ENCODE data around the gene EGR1.

The EGR1 gene

GRCh38 chr5:138498376-138498775 is 33.1 kb downstream of the EGR1 start:
- no peak for TF ChIP-seq CTCF (IDR thresholded peaks at IDR 0.05)

GRCh38 chr5:138502121-138502520 is 36.8 kb downstream of the EGR1 start:
- no peak for TF ChIP-seq CTCF (IDR thresholded peaks at IDR 0.05)

GRCh38 chr5:138502521-138502920 is 37.2 kb downstream of the EGR1 start:
- no peak for TF ChIP-seq CTCF (IDR thresholded peaks at IDR 0.05)

- TF ChIP-seq CTCF (IDR thresholded peaks at IDR 0.05) = peak; percentile 81
These were observed 38.4 kb downstream of the EGR1 start for GRCh38 chr5:138503487-138504270.

GRCh38 chr5:138504799-138505198 is 39.5 kb downstream of the EGR1 start:
- no peak for TF ChIP-seq CTCF (IDR thresholded peaks at IDR 0.05)

GRCh38 chr5:138506370-138507306 is 41.4 kb downstream of the EGR1 start:
- TF ChIP-seq CTCF (IDR thresholded peaks at IDR 0.05) = no peak

- no peak for TF ChIP-seq CTCF (IDR thresholded peaks at IDR 0.05)
These were observed 43.7 kb downstream of the EGR1 start for GRCh38 chr5:138508958-138509357.
